Endothelial cell of umbilical vein (primary cell): Measurements from ENCODE around the gene CDKN2AIP.

Source experiments
- EZH2 ChIP-seq: IDR thresholded peaks from 2 replicates; pipeline ENCODE4 v1.6.1; 2012; ENCODE audit warnings: borderline replicate concordance, low read depth, mild to moderate bottlenecking, moderate library complexity, low read length, inconsistent platforms; ENCODE audit not compliant: severe bottlenecking
- JUN ChIP-seq: IDR thresholded peaks from 2 replicates; pipeline ENCODE4 v1.6.1; 2011; ENCODE audit warnings: borderline replicate concordance, low read depth; ENCODE audit not compliant: insufficient read length, insufficient read depth
- POLR2AphosphoS5 ChIP-seq: IDR thresholded peaks from 2 replicates; pipeline ENCODE4 v1.6.1; 2012; ENCODE audit warnings: low read depth, mild to moderate bottlenecking, control low read depth, low read length, moderate library complexity; ENCODE audit not compliant: insufficient read depth
- TF ChIP-seq, protein P1 (sequence below), 2 donors: IDR thresholded peaks; 1 replicate in 1 of 2; 2 replicates in 1 of 2; pipeline ENCODE4 v1.5.1; 2011; ENCODE audit warnings: low read length in 2 of 2, mild to moderate bottlenecking in 2 of 2, moderate library complexity in 2 of 2, control low read depth in 1 of 2, inconsistent platforms in 1 of 2, low read depth in 1 of 2; ENCODE audit not compliant: insufficient read depth in 1 of 2; ENCODE audit errors: extremely low read depth in 1 of 2

DNA sequence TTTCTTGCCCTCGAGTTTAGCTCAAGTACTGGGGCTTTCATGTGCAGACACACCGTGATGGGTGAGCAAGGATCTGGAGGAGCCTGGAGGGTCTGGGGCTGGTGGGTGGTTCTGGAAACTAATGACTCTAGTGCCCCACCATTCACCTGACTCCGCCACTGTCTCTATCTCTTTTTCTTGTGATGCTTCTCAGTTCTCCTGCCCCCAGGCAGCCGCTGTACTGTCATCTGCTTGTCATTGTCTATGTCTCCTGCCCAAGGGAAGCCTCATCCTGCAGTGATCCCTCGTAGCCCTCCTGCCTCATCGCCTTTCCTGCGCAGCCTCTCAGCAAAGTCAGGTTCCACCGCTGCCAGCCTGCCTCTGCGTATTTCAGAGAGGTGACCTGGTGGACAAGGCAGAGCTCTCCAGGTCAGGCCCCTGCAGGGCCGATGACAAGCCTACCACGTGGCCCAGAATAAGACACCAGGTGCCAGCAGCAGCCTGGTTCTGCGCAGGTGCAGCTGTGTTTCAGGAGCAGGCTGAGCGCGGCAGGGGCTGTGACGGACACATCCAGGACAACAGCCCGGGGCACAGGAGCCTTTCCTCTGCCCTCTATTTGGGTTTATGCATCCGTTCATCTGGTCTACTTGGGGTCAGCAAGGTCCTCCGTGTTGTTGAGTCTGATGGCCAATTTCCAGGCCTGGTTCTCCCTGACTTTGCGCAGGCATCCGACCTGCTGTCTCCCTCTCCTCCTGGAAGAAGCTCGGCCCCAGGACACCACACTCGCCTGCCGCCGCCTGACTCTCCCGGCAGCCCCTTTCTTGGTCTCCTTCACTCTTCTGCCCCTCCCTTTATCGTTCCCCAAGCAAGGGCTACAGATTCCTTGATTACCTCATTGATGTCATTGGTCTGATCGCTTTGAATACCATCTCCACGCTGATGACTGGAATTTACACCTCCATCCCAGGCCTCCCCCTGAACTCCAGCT is 30.9 kb upstream of the CDKN2AIP start:
- TF ChIP-seq POLR2AphosphoS5 (no peak), EZH2 (no peak), JUN (no peak)
- TF ChIP-seq, protein P1, sequence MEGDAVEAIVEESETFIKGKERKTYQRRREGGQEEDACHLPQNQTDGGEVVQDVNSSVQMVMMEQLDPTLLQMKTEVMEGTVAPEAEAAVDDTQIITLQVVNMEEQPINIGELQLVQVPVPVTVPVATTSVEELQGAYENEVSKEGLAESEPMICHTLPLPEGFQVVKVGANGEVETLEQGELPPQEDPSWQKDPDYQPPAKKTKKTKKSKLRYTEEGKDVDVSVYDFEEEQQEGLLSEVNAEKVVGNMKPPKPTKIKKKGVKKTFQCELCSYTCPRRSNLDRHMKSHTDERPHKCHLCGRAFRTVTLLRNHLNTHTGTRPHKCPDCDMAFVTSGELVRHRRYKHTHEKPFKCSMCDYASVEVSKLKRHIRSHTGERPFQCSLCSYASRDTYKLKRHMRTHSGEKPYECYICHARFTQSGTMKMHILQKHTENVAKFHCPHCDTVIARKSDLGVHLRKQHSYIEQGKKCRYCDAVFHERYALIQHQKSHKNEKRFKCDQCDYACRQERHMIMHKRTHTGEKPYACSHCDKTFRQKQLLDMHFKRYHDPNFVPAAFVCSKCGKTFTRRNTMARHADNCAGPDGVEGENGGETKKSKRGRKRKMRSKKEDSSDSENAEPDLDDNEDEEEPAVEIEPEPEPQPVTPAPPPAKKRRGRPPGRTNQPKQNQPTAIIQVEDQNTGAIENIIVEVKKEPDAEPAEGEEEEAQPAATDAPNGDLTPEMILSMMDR (IDR thresholded peaks at IDR 0.05; ENCODE audit: extremely low read depth in 1 of 2, insufficient read depth in 1 of 2, low read depth in 1 of 2, low read length in 2 of 2), result no peak
